ENCODE data around the gene KISS1R.

Gene KISS1R

DNA sequence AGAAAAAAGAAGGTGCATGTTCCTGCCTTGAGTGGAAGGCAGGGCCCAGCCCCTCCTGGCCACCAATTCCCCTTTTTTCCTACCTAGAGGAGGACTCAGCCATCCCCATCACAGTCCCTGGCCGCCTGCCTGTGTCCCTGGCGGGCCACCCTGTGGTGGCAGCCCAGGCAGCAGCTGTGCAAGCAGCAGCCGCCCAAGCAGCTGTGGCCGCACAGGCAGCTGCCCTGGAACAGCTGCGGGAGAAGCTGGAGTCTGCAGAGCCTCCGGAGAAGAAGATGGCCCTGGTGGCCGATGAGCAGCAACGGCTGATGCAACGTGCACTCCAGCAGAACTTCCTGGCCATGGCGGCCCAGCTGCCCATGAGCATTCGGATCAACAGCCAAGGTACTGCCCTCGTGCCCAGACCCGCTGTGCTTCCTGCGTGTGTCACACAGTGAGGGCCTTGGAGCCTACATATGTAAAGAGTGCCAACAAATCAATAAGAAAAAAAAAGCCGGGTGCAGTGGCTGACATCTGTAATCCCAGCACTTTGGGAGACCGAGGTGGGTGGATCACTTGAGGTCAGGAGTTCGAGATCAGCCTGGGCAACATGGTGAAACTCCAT is 49.5 kb downstream of the KISS1R start:
- no peak for DNase-seq (ENCODE audit: low read depth, low spot score)
